Measurements from ENCODE around the gene GPR33.
A peak's percentile ranks its signal among the peaks of the same experiment; 100 is the strongest.

Gene GPR33

GRCh38 chr14:31461545-31461944 lies 26.3 kb downstream of the GPR33 start:
- peaks cover 33% of the 10 kb centered on the region for H3K4me1 ChIP-seq (ENCODE audit: control insufficient read depth, insufficient read depth, low read length)
- no peak for DNase-seq (ENCODE audit: low read depth)
- H3K27me3 ChIP-seq (replicated peaks; ENCODE audit: control insufficient read depth, insufficient read depth, low read length), result no peaks in the 10 kb centered on the region
- H3K36me3 ChIP-seq (ENCODE audit: control insufficient read depth, insufficient read depth, low read length, severe bottlenecking), result no peaks in the 10 kb centered on the region
- no peak overlapping the region for H3K4me3 ChIP-seq (ENCODE audit: low read length)
- no peaks in the 10 kb centered on the region for H3K9me3 ChIP-seq (ENCODE audit: control insufficient read depth, low read length)
- H3K9ac ChIP-seq (ENCODE audit: low read length), result no peak overlapping the region

GRCh38 chr14:31457665-31458659 lies 29.9 kb downstream of the GPR33 start:
- peak; percentile 46 for DNase-seq (ENCODE audit: low read depth)
- H3K9ac ChIP-seq (ENCODE audit: low read length), result peak overlapping the region; percentile 99
- H3K4me1 ChIP-seq (ENCODE audit: control insufficient read depth, insufficient read depth, low read length), result peaks cover 29% of the 10 kb centered on the region
- H3K27me3 ChIP-seq (replicated peaks; ENCODE audit: control insufficient read depth, insufficient read depth, low read length), result no peaks in the 10 kb centered on the region
- H3K4me3 ChIP-seq (ENCODE audit: low read length), result peak overlapping the region; percentile 89
- H3K36me3 ChIP-seq (ENCODE audit: control insufficient read depth, insufficient read depth, low read length, severe bottlenecking), result no peaks in the 10 kb centered on the region
- H3K9me3 ChIP-seq (ENCODE audit: control insufficient read depth, low read length), result no peaks in the 10 kb centered on the region

- no peaks in the 10 kb centered on the region for H3K9me3 ChIP-seq (ENCODE audit: control insufficient read depth, low read length)
- no peaks in the 10 kb centered on the region for H3K27me3 ChIP-seq (replicated peaks; ENCODE audit: control insufficient read depth, insufficient read depth, low read length)
- H3K9ac ChIP-seq (ENCODE audit: low read length), result peak within 1 kb of the TSS; percentile 99
- H3K36me3 ChIP-seq (ENCODE audit: control insufficient read depth, insufficient read depth, low read length, severe bottlenecking), result peaks cover 6% of the 10 kb centered on the region
- DNase-seq (ENCODE audit: low read depth), result peak; percentile 98
- peaks cover 29% of the 10 kb centered on the region for H3K4me1 ChIP-seq (ENCODE audit: control insufficient read depth, insufficient read depth, low read length)
- H3K4me3 ChIP-seq (ENCODE audit: low read length), result peak within 1 kb of the TSS; percentile 89
Measured at GRCh38 chr14:31456841-31457664, 30.8 kb downstream of the GPR33 start, which contains the start of gene DTD2. Gene DTD2 (minus strand): TSS chr14:31457506. CDS start chr14:31457393, 113 bp downstream.

- peak; percentile 78 for DNase-seq (ENCODE audit: low read depth)
- Histone ChIP-seq H3K36me3 (ENCODE audit: control insufficient read depth, insufficient read depth, low read length, severe bottlenecking) (peaks cover 48% of the 10 kb centered on the region), H3K4me3 (ENCODE audit: low read length) (no peak overlapping the region)
Measured at GRCh38 chr14:31449971-31450610, 37.7 kb downstream of the GPR33 start.

GRCh38 chr14:31449136-31449535 lies 38.7 kb downstream of the GPR33 start:
- peak overlapping the region; percentile 63 for H3K9ac ChIP-seq (ENCODE audit: low read length)
- no peak for DNase-seq (ENCODE audit: low read depth)
- no peak overlapping the region for H3K4me3 ChIP-seq (ENCODE audit: low read length)
- peaks cover 48% of the 10 kb centered on the region for H3K36me3 ChIP-seq (ENCODE audit: control insufficient read depth, insufficient read depth, low read length, severe bottlenecking)
- no peaks in the 10 kb centered on the region for H3K9me3 ChIP-seq (ENCODE audit: control insufficient read depth, low read length)
- no peaks in the 10 kb centered on the region for H3K27me3 ChIP-seq (replicated peaks; ENCODE audit: control insufficient read depth, insufficient read depth, low read length)
- peaks cover 19% of the 10 kb centered on the region for H3K4me1 ChIP-seq (ENCODE audit: control insufficient read depth, insufficient read depth, low read length)

More at GRCh38 chr14:31449971-31450610, 37.7 kb downstream of the GPR33 start:
- Histone ChIP-seq H3K4me1 (ENCODE audit: control insufficient read depth, insufficient read depth, low read length) (peaks cover 28% of the 10 kb centered on the region), H3K27me3 (replicated peaks; ENCODE audit: control insufficient read depth, insufficient read depth, low read length) (no peaks in the 10 kb centered on the region), H3K9ac (ENCODE audit: low read length) (peak overlapping the region; percentile 63), H3K9me3 (ENCODE audit: control insufficient read depth, low read length) (no peaks in the 10 kb centered on the region)

- Histone ChIP-seq H3K27me3 (replicated peaks; ENCODE audit: control insufficient read depth, insufficient read depth, low read length) (no peaks in the 10 kb centered on the region), H3K4me1 (ENCODE audit: control insufficient read depth, insufficient read depth, low read length) (peaks cover 26% of the 10 kb centered on the region), H3K4me3 (ENCODE audit: low read length) (no peak overlapping the region), H3K36me3 (ENCODE audit: control insufficient read depth, insufficient read depth, low read length, severe bottlenecking) (peaks cover 29% of the 10 kb centered on the region), H3K9ac (ENCODE audit: low read length) (no peak overlapping the region), H3K9me3 (ENCODE audit: control insufficient read depth, low read length) (no peaks in the 10 kb centered on the region)
- DNase-seq (ENCODE audit: low read depth), result no peak
Measured at GRCh38 chr14:31445703-31446102, 42.1 kb downstream of the GPR33 start.

GRCh38 chr14:31442284-31442683 lies 45.6 kb downstream of the GPR33 start:
- H3K27me3 ChIP-seq (replicated peaks; ENCODE audit: control insufficient read depth, insufficient read depth, low read length), result no peaks in the 10 kb centered on the region
- H3K4me3 ChIP-seq (ENCODE audit: low read length), result no peak overlapping the region
- H3K9ac ChIP-seq (ENCODE audit: low read length), result no peak overlapping the region
- H3K4me1 ChIP-seq (ENCODE audit: control insufficient read depth, insufficient read depth, low read length), result peaks cover 27% of the 10 kb centered on the region
- H3K9me3 ChIP-seq (ENCODE audit: control insufficient read depth, low read length), result no peaks in the 10 kb centered on the region
- peaks cover 6% of the 10 kb centered on the region for H3K36me3 ChIP-seq (ENCODE audit: control insufficient read depth, insufficient read depth, low read length, severe bottlenecking)
- DNase-seq (ENCODE audit: low read depth), result no peak

GRCh38 chr14:31441273-31442111 lies 46.3 kb downstream of the GPR33 start:
- DNase-seq (ENCODE audit: low read depth), result peak; percentile 53
- Histone ChIP-seq H3K4me3 (ENCODE audit: low read length) (peak overlapping the region; percentile 54), H3K4me1 (ENCODE audit: control insufficient read depth, insufficient read depth, low read length) (peaks cover 27% of the 10 kb centered on the region), H3K27me3 (replicated peaks; ENCODE audit: control insufficient read depth, insufficient read depth, low read length) (no peaks in the 10 kb centered on the region), H3K36me3 (ENCODE audit: control insufficient read depth, insufficient read depth, low read length, severe bottlenecking) (peaks cover 6% of the 10 kb centered on the region), H3K9ac (ENCODE audit: low read length) (peak overlapping the region; percentile 60), H3K9me3 (ENCODE audit: control insufficient read depth, low read length) (no peaks in the 10 kb centered on the region)

- no peaks in the 10 kb centered on the region for H3K27me3 ChIP-seq (replicated peaks; ENCODE audit: control insufficient read depth, insufficient read depth, low read length)
- H3K9ac ChIP-seq (ENCODE audit: low read length), result no peak overlapping the region
- H3K4me3 ChIP-seq (ENCODE audit: low read length), result no peak overlapping the region
- peaks cover 33% of the 10 kb centered on the region for H3K4me1 ChIP-seq (ENCODE audit: control insufficient read depth, insufficient read depth, low read length)
- DNase-seq (ENCODE audit: low read depth), result no peak
- no peaks in the 10 kb centered on the region for H3K9me3 ChIP-seq (ENCODE audit: control insufficient read depth, low read length)
- H3K36me3 ChIP-seq (ENCODE audit: control insufficient read depth, insufficient read depth, low read length, severe bottlenecking), result no peaks in the 10 kb centered on the region
Measured at GRCh38 chr14:31440280-31440679, 47.6 kb downstream of the GPR33 start.

GRCh38 chr14:31439561-31439960 lies 48.3 kb downstream of the GPR33 start:
- H3K4me3 ChIP-seq (ENCODE audit: low read length), result peak overlapping the region; percentile 61
- H3K9ac ChIP-seq (ENCODE audit: low read length), result peak overlapping the region; percentile 34
- DNase-seq (ENCODE audit: low read depth), result no peak
- no peaks in the 10 kb centered on the region for H3K27me3 ChIP-seq (replicated peaks; ENCODE audit: control insufficient read depth, insufficient read depth, low read length)
- no peaks in the 10 kb centered on the region for H3K9me3 ChIP-seq (ENCODE audit: control insufficient read depth, low read length)
- peaks cover 40% of the 10 kb centered on the region for H3K4me1 ChIP-seq (ENCODE audit: control insufficient read depth, insufficient read depth, low read length)
- no peaks in the 10 kb centered on the region for H3K36me3 ChIP-seq (ENCODE audit: control insufficient read depth, insufficient read depth, low read length, severe bottlenecking)
